GDM1 (cell line): ENCODE results near the gene SHC2.

Source experiments
- DNase-seq: peaks from one replicate; lab custom pipeline; 2025; lab: John Stamatoyannopoulos, UW

SHC2 gene

GRCh38 chr19:460877-461720 is at the start of gene SHC2:
Gene SHC2, minus strand, starts transcription at chr19:461033. Its CDS starts 37 bp downstream, at chr19:460996.
- no peak for DNase-seq

- no peak for DNase-seq
Measured at GRCh38 chr19:508204-509150, 47.6 kb upstream of the SHC2 start.

- DNase-seq, result peak; percentile 97
Measured at GRCh38 chr19:507286-508203, 46.7 kb upstream of the SHC2 start, which contains the start of gene TPGS1. Gene TPGS1, plus strand, starts transcription at chr19:507497. Its CDS starts 10 bp downstream, at chr19:507507.

- DNase-seq, result peak; percentile 91
Measured at GRCh38 chr19:506404-507285, 45.8 kb upstream of the SHC2 start.

- DNase-seq, result no peak
Measured at GRCh38 chr19:504616-505015, 43.8 kb upstream of the SHC2 start.

GRCh38 chr19:501646-502045 is 40.8 kb upstream of the SHC2 start:
- DNase-seq, result no peak

- DNase-seq, result no peak
Measured at GRCh38 chr19:498977-499623, 38.3 kb upstream of the SHC2 start.

- DNase-seq, result no peak
Measured at GRCh38 chr19:498511-498891, 37.7 kb upstream of the SHC2 start.

- no peak for DNase-seq
Measured at GRCh38 chr19:497869-498510, 37.2 kb upstream of the SHC2 start.

- no peak for DNase-seq
Measured at GRCh38 chr19:497491-497868, 36.6 kb upstream of the SHC2 start.

GRCh38 chr19:496986-497385 is 36.2 kb upstream of the SHC2 start:
- no peak for DNase-seq

- DNase-seq, result no peak
Measured at GRCh38 chr19:496112-496665, 35.4 kb upstream of the SHC2 start, which contains the start of gene MADCAM1. Gene MADCAM1, plus strand, starts transcription at chr19:496486. Its CDS starts 14 bp downstream, at chr19:496500.

- no peak for DNase-seq
Measured at GRCh38 chr19:495402-496111, 34.7 kb upstream of the SHC2 start.

- no peak for DNase-seq
Measured at GRCh38 chr19:495081-495401, 34.2 kb upstream of the SHC2 start.

GRCh38 chr19:494171-495080 is 33.6 kb upstream of the SHC2 start:
- no peak for DNase-seq

- no peak for DNase-seq
Measured at GRCh38 chr19:493391-494170, 32.7 kb upstream of the SHC2 start.

- no peak for DNase-seq
Measured at GRCh38 chr19:492091-492531, 31.3 kb upstream of the SHC2 start.
